HepG2 (cell line): Measurements from ENCODE around the gene ERLIN1. TPM values are rescaled to one million over a fixed set of nuclear protein-coding genes. Genes with fewer than 3 reads are reported as not detected.

Experiments used
- EED ChIP-seq: sonication (generic); formaldehyde crosslinking; IDR thresholded peaks from 2 replicates; pipeline ENCODE4 v1.5.0; 2020; ENCODE audit warnings: mild to moderate bottlenecking, missing genetic modification reagents
- MTF2 ChIP-seq: sonication (generic); formaldehyde crosslinking; IDR thresholded peaks from 2 replicates; pipeline ENCODE4 v1.5.0; 2020; ENCODE audit warnings: missing genetic modification reagents, borderline replicate concordance
- PHF5A ChIP-seq: IDR thresholded peaks from one replicate; pipeline ENCODE4 v1.6.1; 2018; ENCODE audit warnings: low read depth, missing genetic modification reagents; ENCODE audit not compliant: unreplicated experiment
- RARG ChIP-seq: sonication (generic); formaldehyde crosslinking; IDR thresholded peaks from 2 replicates; pipeline ENCODE4 v1.4.0; 2020; ENCODE audit warnings: low read depth, mild to moderate bottlenecking, missing genetic modification reagents
- RFXAP ChIP-seq: sonication (generic); formaldehyde crosslinking; IDR thresholded peaks from 2 replicates; pipeline ENCODE4 v1.4.0; 2020; ENCODE audit warnings: missing genetic modification reagents, borderline replicate concordance
- ZBTB44 ChIP-seq: sonication (generic); formaldehyde crosslinking; IDR thresholded peaks from 2 replicates; pipeline ENCODE4 v1.4.0; 2020; ENCODE audit warnings: missing genetic modification reagents
- ZNF296 ChIP-seq: sonication (generic); formaldehyde crosslinking; conservative IDR thresholded peaks from 2 replicates; pipeline ENCODE4 v1.5.0; 2020; ENCODE audit warnings: mild to moderate bottlenecking, missing genetic modification reagents
- ZNF609 ChIP-seq: sonication (generic); formaldehyde crosslinking; IDR thresholded peaks from 2 replicates; pipeline ENCODE4 v1.4.0; 2020; ENCODE audit warnings: mild to moderate bottlenecking, missing genetic modification reagents, borderline replicate concordance
- ZNF720 ChIP-seq: sonication (generic); formaldehyde crosslinking; IDR thresholded peaks from 2 replicates; pipeline ENCODE4 v1.4.0; 2020; ENCODE audit warnings: missing genetic modification reagents
- polyA plus RNA-seq, 8 experiments: library from polyadenylated mRNA; depleted of rRNA in 3 of 8; stranded (reverse) in 7 of 8; unstranded in 1 of 8; fragments of >200 nt; fragmentation: Illumina TruSeq in 4 of 8; extraction: Trizol in 4 of 8; gene quantifications; 2 replicates each; pipeline versions ENCODE4 v1.2.1 to v1.2.3, GENCODE V29; 2011 to 2016; ENCODE audit warnings: low read depth in 4 of 8, missing spikeins in 1 of 8, mixed read lengths in 1 of 8; ENCODE audit not compliant: insufficient read depth in 1 of 8
- total RNA-seq, 5 experiments: library from RNA; depleted of rRNA; stranded (reverse); fragments of >200 nt; fragmentation: Illumina TruSeq; extraction: Trizol; gene quantifications; 2 replicates each; pipeline ENCODE4 v1.2.3, GENCODE V29; 2016; ENCODE audit warnings: low read depth in 1 of 5

ERLIN1 gene
- total and polyA plus RNA-seq, 2 of the 13 experiments (the other 11 are each of a cell fraction or from before 2014, with no cell fraction given): 56.8 to 69.3 TPM

- TF ChIP-seq ZNF609 (CRISPR knock-in tag): no peak
- TF ChIP-seq RFXAP (CRISPR knock-in tag): no peak
- TF ChIP-seq ZNF720: no peak
- no peak for TF ChIP-seq ZNF296
- TF ChIP-seq RARG (CRISPR knock-in tag): no peak
- TF ChIP-seq MTF2 (CRISPR knock-in tag): no peak
- no peak for TF ChIP-seq ZBTB44
- no peak for TF ChIP-seq PHF5A (CRISPR knock-in tag)
- TF ChIP-seq EED (CRISPR knock-in tag): no peak
These were observed 22.4 kb upstream of the ERLIN1 start (continued) for GRCh38 chr10:100208276-100208675.
